Lung (tissue), 16 donors: Measurements from ENCODE around the gene JAM3. TPM values are rescaled to one million over a fixed set of nuclear protein-coding genes. Genes with fewer than 3 reads are reported as not detected.

Source experiments
- ATAC-seq: fragments of 200-7000 bp; cut with Tn5 transposase; one replicate; pipeline ENCODE4 v1.9.1; 2020; ENCODE audit warnings: moderate number of reproducible peaks; ENCODE audit not compliant: insufficient read depth, low FRiP score
- DNase-seq, 3 donors: peaks; one replicate each; pipeline ENCODE4 v3.0.0-alpha.2; 2013 to 2017
- H3K27ac ChIP-seq, 2 donors: one replicate each; pipeline ENCODE4 v1.5.1; 2013; ENCODE audit warnings: mild to moderate bottlenecking in 2 of 2, moderate library complexity in 2 of 2, control low read depth in 1 of 2, inconsistent platforms in 1 of 2, low read depth in 1 of 2, low read length in 1 of 2
- H3K27me3 ChIP-seq, 3 donors: one replicate each; pipeline ENCODE4 v1.5.1; 2013; ENCODE audit warnings: low read length in 2 of 3; ENCODE audit not compliant: control insufficient read depth in 3 of 3, insufficient read depth in 3 of 3
- H3K36me3 ChIP-seq, 4 donors: one replicate each; pipeline ENCODE4 v1.5.1; 2013; ENCODE audit warnings: low read length in 4 of 4, mild to moderate bottlenecking in 1 of 4, moderate library complexity in 1 of 4; ENCODE audit not compliant: control insufficient read depth in 4 of 4, insufficient read depth in 4 of 4
- H3K4me1 ChIP-seq, 5 donors: one replicate each; pipeline ENCODE4 v1.5.1; 2013; ENCODE audit warnings: low read length in 5 of 5, mild to moderate bottlenecking in 2 of 5, moderate library complexity in 1 of 5; ENCODE audit not compliant: control insufficient read depth in 5 of 5, insufficient read depth in 5 of 5
- H3K4me3 ChIP-seq: one replicate; pipeline ENCODE4 v1.5.1; 2013; ENCODE audit warnings: mild to moderate bottlenecking, control low read depth, moderate library complexity
- H3K9ac ChIP-seq, 2 donors: one replicate each; pipeline ENCODE4 v1.5.1; 2013; ENCODE audit warnings: low read length in 2 of 2, control low read depth in 1 of 2; ENCODE audit not compliant: insufficient read depth in 1 of 2
- H3K9me3 ChIP-seq, 4 donors: one replicate each; pipeline ENCODE4 v1.5.1; 2013; ENCODE audit warnings: low read length in 3 of 4, mild to moderate bottlenecking in 1 of 4, moderate library complexity in 1 of 4; ENCODE audit not compliant: control insufficient read depth in 4 of 4, insufficient read depth in 3 of 4
- WGBS, 2 donors: extraction: QIAGEN DNeasy Blood & Tissue Kit; methylation state at CpG; one replicate each; pipeline ENCODE4 v1.1.7; 2013; 5-methylcytosine and 5-hydroxymethylcytosine counted together
- long read RNA-seq, 5 donors: transcript quantifications; one replicate each; lab custom pipeline, GENCODE V29; 2026
- polyA plus RNA-seq, 2 donors: library from polyadenylated mRNA; stranded (reverse); fragments of 200-250 nt; gene quantifications; one replicate each; pipeline ENCODE4 v1.2.1, GENCODE V29; 2013
- total RNA-seq, 2 donors: library from RNA; depleted of rRNA in 1 of 2; stranded (reverse); fragments of >200 nt in 1 of 2; gene quantifications; one replicate each; pipeline ENCODE4 v1.2.1, GENCODE V29; 2014 to 2021
- TF ChIP-seq, protein P1 (sequence below): IDR thresholded peaks from 2 replicates; pipeline ENCODE4 v1.5.1; 2012; ENCODE audit warnings: mild to moderate bottlenecking; ENCODE audit errors: control extremely low read depth, extremely low read depth
- donor health status: control.
- donor health status: control.
- donor health status: Bipolar disorder and iron deficiency.
- donor health status: healthy.
- donor health status: DM: yes; HTN: yes; CAD: no.

Gene JAM3
- 10 to 100 TPM; 33.5 to 72.2 TPM for total RNA-seq
- 10 to 100 TPM; 10.3 to 13.6 TPM for polyA plus RNA-seq
- long read RNA-seq, donor 1, transcript JAM3-201 (9 exons, 3,912 nt) = major isoform, 14 of 26 reads
- long read RNA-seq, donor 1, transcript JAM3-204 (5 exons, 1,048 nt) = minor isoform, 5 of 26 reads
- long read RNA-seq, donor 1, partial matches to known transcripts = 5 of 26 reads
- long read RNA-seq, donor 1, other reads (novel, unspliced or antisense) = 0 of 26 reads
- long read RNA-seq, donor 2, partial matches to known transcripts = 0 of 5 reads
- long read RNA-seq, donor 2, other reads (novel, unspliced or antisense) = 0 of 5 reads
- long read RNA-seq, donor 3, transcript JAM3-201 (9 exons, 3,912 nt) = major isoform, 9 of 12 reads
- long read RNA-seq, donor 3, partial matches to known transcripts = 0 of 12 reads
- long read RNA-seq, donor 3, other reads (novel, unspliced or antisense) = 0 of 12 reads
- long read RNA-seq, donor 4, transcript JAM3-201 (9 exons, 3,912 nt) = major isoform, 7 of 14 reads
- long read RNA-seq, donor 4, partial matches to known transcripts = 6 of 14 reads
- long read RNA-seq, donor 4, other reads (novel, unspliced or antisense) = 0 of 14 reads
- long read RNA-seq, donor 5, transcript JAM3-201 (9 exons, 3,912 nt) = major isoform, 14 of 23 reads
- long read RNA-seq, donor 5, partial matches to known transcripts = 6 of 23 reads
- long read RNA-seq, donor 5, other reads (novel, unspliced or antisense) = 0 of 23 reads

- peak within 1 kb of the TSS in 1 of 2 donors; percentile 50 for H3K9ac ChIP-seq
Observed at GRCh38 chr11:134068829-134069425, at the start of gene JAM3. Gene JAM3, plus strand, starts transcription at chr11:134069072. Its CDS starts 12 bp downstream, at chr11:134069084.

DNA sequence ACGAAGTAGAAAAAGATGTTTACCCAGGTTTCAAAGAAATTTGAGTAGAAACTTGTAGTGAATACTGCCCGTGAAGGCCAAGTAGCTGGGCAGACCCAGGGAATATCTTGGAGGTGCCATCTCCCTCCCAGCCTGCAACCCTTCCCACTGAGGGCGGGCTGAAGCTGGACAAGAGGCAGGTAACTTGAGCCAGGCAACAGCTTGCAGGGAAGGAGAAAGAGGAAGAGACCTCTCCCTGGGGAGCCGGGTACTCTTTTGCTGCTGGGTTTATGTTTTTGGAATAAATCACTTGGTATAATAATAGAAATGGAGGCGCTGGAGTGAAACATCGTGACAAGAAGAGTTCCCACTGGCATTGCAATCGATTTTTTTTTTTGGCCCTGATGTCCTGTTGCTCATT, 49.4 kb upstream of the JAM3 start:
- Histone ChIP-seq H3K27me3 (peaks cover 0 to 17% (median 10%) of the 10 kb centered on the region in 3 donors), H3K36me3 (no peaks in the 10 kb centered on the region), H3K9ac (no peak overlapping the region), H3K9me3 (no peaks in the 10 kb centered on the region), H3K4me1 (no peaks in the 10 kb centered on the region), H3K27ac (no peak overlapping the region), H3K4me3 (no peak overlapping the region)
- TF ChIP-seq, protein P1, sequence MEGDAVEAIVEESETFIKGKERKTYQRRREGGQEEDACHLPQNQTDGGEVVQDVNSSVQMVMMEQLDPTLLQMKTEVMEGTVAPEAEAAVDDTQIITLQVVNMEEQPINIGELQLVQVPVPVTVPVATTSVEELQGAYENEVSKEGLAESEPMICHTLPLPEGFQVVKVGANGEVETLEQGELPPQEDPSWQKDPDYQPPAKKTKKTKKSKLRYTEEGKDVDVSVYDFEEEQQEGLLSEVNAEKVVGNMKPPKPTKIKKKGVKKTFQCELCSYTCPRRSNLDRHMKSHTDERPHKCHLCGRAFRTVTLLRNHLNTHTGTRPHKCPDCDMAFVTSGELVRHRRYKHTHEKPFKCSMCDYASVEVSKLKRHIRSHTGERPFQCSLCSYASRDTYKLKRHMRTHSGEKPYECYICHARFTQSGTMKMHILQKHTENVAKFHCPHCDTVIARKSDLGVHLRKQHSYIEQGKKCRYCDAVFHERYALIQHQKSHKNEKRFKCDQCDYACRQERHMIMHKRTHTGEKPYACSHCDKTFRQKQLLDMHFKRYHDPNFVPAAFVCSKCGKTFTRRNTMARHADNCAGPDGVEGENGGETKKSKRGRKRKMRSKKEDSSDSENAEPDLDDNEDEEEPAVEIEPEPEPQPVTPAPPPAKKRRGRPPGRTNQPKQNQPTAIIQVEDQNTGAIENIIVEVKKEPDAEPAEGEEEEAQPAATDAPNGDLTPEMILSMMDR = no peak
- WGBS, 2 donors = 63% methylated on average over 7 of the region's 7 CpGs
- no peak for ATAC-seq
- DNase-seq = no peak

More at GRCh38 chr11:134068829-134069425, at the start of gene JAM3:
- H3K27ac ChIP-seq = peak within 1 kb of the TSS; percentile 80 to 89
- no peaks in the 10 kb centered on the region for H3K36me3 ChIP-seq
- peaks cover 0 to 4% (median 0%) of the 10 kb centered on the region in 3 donors for H3K27me3 ChIP-seq
- TF ChIP-seq, protein P1 = no peak
- ATAC-seq (peak; percentile 83), DNase-seq (peak; percentile 95 to 98 (median 98))
- H3K4me1 ChIP-seq = peaks cover 0 to 8% (median 4%) of the 10 kb centered on the region in 5 donors
- H3K9me3 ChIP-seq = no peaks in the 10 kb centered on the region
- H3K4me3 ChIP-seq = peak within 1 kb of the TSS; percentile 68
- 1% methylated on average over 55 to 57 of the region's 57 CpGs for WGBS, 2 donors

DNA sequence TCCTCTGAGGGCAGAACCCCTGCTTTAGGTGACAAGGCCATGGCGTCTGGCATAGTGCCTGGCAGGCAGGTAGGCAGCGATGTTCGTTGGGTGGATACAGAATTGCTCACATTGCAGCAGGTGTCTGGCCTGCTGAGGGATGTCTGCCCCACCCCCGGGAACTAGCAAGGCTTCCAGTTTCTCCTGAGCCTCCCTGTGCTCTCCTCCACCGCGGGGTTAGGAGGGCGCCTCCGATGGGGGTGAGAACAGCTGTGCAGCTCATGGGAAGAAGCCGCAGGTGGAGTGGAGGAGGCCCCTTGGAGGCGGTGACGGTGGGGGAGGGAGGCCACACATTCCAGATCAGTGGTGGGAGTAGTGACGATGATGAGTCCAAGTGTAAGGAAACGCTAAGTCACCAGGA, 48.3 kb upstream of the JAM3 start:
- Histone ChIP-seq H3K9me3 (no peaks in the 10 kb centered on the region), H3K27me3 (peaks cover 0 to 17% (median 9%) of the 10 kb centered on the region in 3 donors), H3K4me3 (no peak overlapping the region), H3K4me1 (no peaks in the 10 kb centered on the region), H3K27ac (no peak overlapping the region), H3K9ac (no peak overlapping the region), H3K36me3 (no peaks in the 10 kb centered on the region)
- 84 to 86% methylated on average over 13 of the region's 13 CpGs for WGBS, 2 donors
- TF ChIP-seq, protein P1 = no peak
- no peak for DNase-seq
- no peak for ATAC-seq
